ENCODE results near the gene NSF.
"Not testable (repeated sequence)": the region's sequence is repeated elsewhere in the genome, so short reads cannot be mapped to it uniquely, and the experiment has no call there.

NSF gene

DNA sequence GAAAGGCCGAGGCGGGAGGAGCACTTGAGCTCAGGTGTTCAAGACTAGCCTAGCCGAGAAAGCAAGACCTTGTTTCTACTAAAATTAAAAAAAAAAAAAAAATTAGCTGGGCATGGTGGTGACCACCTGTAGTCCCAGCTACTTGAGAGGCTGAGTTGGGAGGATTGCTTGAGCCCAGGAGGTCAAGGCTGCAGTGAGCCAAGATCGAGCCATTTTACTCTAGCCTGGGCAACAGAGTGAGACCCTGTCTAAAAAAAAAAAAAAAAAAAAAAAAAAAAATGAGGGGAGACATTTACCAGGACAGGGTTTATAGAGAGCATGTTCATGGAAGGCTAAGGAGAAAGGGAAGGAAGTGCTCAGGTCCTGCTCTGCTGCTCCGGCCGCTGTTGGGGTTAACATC lies 202.6 kb downstream of the NSF start:
- intact Hi-C loops (cut with DNase I); DNase-seq: not testable (repeated sequence)

DNA sequence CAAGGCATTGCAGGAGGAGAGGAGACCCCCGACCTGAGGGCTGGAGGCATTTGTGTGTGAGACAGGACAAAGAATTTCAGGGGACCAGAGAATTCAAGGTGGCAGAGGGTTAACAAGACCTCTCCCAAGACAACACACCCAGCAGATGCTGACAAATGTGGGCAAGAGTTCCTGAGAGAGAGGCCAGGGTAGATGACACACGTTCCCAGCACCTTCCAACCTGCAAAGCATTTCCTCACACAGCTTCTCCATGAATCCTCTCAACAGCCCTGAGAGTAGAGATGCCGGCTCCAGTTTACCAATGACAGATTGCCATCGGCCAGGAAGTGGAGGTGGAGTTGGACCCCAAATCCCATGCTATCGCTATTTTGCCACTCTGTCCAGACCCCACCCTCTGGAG lies 203.1 kb downstream of the NSF start:
- intact Hi-C loops (cut with DNase I), result no loop called here
- no peak for DNase-seq

DNA sequence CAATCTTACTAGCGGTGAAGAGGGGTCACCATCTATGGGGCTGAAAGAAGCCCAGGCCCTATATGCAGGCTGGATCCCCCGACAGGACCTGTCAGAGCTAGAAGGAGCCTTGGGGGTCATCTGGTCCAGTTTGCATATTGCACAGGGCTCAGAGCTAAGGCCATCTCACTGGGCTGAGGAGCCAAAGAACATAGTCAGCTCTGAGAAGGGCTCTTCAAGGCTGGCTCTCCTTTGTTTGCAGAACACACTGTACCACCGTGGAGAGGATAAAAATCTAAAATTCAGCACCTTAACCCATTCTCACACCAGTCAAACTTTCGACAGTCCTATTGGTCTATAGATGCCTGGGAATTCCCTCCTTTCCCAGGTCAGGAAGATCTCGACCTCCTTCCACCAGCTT lies 203.8 kb downstream of the NSF start:
- DNase-seq, result no peak
- intact Hi-C loops (cut with DNase I), result no loop called here

DNA sequence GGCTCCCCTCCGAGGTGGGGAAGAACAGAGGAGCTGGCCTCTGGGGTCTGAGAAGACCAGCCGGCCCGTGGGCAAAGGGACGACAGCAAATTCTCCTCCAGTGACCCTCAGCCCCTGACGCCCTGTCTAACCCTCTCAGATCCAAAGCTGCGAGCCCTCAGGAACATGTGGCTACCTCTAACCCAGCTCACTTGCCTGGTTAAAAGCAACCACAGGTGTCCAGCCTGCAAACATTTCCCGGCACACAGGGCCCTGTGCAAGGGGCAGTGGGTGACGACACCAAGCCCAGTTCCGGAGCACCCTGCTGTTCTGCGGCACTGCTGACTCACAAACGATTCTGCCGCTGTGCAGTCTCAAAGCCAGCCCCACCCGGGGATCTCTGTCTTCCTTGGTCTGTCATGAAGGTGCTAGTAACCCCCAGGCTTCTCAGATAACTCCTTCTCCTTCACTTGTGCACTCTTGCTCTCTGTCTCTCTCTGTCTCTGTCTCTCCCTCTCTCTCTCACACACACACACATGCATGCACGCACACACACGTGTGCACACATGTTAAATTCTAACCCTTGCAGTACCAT lies 205.0 kb downstream of the NSF start:
- DNase-seq, result no peak
- intact Hi-C loops (cut with DNase I), result no loop called here

DNA sequence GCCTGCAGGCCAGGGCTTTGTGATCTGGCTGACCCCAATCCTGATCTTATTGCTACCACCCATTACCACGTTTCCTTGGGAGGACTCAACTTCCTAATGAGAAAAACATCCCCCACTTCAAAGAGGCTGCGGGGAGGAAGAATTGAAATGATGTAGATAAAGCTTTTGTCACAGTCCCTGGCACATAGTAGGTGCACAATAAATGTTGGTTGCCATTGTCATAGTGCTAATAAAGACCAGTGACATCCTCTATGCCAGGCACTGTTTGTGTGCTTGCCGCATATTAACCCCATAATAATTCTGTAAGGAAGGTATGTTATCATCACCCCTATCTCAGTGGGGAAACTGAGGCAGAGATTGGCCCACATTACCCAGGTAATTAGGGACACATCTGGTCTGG lies 205.6 kb downstream of the NSF start:
- DNase-seq, result no peak
- intact Hi-C loops (cut with DNase I), result no loop called here

DNA sequence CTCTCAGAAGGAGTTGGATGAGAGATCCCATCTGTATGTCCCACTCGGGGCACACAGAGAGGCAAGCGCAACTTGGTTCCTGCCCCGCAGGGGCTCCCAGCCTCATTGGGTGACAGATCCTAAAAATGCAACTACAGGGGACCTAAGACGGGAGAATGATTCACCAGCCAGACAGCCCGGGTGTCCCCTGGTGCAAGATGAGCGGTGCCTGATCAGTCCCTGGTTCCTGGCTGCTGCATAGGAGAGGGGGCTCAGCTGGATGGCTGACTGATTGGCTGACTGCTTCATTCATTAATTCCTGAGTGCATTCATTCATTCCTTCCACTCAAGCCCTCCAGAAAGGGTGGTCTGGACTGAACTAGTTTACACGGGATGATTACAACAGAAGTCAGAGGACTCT lies 206.1 kb downstream of the NSF start:
- intact Hi-C loops (cut with DNase I), result no loop called here

DNA sequence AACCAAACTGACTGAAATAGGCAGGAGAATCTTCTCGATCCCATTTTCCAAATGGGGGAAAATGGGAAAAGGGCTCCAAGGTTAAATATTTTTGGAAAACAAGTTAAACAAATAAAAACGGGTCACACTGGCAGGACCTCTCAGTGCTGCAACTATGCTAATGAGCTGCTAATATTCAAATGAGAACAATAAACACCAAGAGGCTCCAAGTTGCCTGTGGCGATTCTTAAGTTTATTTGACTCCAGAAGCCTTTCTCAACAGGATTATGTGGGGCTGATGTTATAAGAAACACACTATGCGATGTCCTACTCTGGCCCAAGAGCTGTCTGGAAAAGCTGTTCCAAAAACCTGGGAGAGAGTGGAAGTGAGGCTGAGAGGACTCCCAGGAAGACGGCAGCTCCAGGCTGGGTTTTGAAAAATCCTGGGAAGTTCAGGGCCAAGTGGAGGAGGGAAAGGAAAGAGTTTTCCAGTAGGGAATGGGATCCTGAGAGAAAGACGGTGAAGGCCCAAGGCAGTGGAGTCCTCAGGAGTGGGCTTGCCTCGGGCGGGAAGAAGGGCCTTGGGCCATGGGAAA lies 206.6 kb downstream of the NSF start:
- intact Hi-C loops (cut with DNase I), result no loop called here

More for the DNA sequence above, 206.1 kb downstream of the NSF start:
- DNase-seq, result no peak

DNA sequence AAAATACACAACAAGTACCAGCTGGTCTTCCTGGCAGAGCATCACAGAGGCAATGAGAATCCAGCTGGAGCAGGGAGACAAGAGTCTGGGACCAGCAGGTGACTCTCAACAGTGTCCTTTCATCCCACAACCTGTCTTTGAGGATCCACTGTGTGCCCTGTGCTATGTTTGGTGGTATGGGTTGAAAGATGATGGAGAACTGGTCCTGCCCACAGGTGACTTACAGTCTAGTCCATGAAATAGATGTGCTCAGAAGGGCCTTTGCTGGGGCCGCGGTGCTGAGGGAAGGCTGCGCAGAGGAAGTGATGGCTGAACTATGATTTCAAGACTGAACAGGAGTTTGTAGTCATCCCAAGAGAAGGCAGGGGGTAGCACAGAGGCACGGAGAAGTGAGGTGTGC lies 210.1 kb downstream of the NSF start:
- intact Hi-C loops (cut with DNase I), result no loop called here
- DNase-seq, result no peak

More for the DNA sequence above, 206.6 kb downstream of the NSF start:
- no peak for DNase-seq

DNA sequence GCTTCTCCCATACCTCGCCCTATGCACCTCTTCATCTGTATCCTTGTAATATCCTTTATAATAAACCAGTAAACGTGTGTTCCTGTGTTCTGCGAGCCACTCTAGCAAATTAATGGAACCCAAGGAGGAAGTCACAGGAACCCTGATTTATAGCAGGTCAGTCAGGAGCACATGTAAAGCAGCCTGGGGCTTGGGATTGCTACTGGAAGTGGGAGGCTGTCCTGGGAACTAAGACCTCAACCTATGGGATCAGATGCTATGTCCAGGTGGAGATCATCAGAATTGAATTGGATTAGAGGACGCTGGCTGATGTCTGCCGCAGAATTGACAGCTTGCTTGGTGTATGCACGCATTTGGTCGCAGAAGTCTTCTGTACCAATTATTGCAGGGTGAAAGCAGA lies 212.3 kb downstream of the NSF start:
- no peak for DNase-seq
- intact Hi-C loops (cut with DNase I), result no loop called here

DNA sequence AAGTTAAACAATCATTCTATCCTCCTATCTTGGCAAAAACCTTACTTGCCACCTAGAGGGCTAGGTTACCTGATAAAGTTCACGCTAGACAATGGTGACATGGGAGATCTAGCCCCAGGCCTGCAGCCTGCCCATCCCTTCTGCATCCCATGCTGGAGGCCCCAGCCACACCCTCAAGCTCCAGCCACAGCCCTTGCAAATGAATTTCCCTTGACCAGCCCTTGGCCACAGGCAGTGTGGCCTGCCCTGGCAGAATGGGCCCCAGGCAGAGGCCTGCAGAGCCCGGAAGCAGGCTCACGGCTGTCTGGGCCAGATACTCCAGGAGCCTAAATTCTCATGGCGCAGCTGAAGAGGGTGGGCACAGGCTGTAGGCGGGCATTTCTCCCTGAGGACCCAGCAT lies 213.1 kb downstream of the NSF start:
- intact Hi-C loops (cut with DNase I), result no loop called here

DNA sequence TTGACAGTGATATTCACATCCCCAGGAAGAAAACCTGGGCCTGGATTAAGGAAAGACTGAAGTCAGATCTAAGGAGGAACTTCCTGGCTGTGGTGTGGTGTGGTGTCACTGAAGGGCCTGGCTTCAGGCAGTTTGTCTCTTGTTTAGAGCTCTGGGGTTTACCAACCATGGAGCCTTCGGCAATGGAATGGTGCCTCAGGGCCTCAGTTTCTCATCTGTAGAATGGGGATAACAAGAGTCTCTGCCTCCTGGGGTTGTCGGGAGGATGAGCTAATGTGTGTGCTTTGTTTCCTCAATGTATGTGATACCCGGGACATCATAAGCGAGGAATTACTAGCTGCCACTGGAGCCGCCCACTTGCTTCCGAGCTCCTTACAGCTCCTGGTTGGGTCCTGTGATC lies 215.3 kb downstream of the NSF start:
- peak in 1 of 10 donors; percentile 2 for DNase-seq
- intact Hi-C loops (cut with DNase I), result no loop called here

More for the DNA sequence above, 213.1 kb downstream of the NSF start:
- no peak for DNase-seq

Data from posterior cingulate gyrus (tissue), 11 donors.